Measurements from ENCODE around the gene RPS16. TPM values are rescaled to one million over a fixed set of nuclear protein-coding genes. Genes with fewer than 3 reads are reported as not detected.

RPS16 gene
- total and polyA plus RNA-seq, 9 of the 15 experiments (the other 6 are each of a cell fraction or from before 2014, with no cell fraction given), result 82.6 to 3,671 (median 2,204) TPM

- TF ChIP-seq CSDE1 (IDR thresholded peaks at IDR 0.05) (no peak), ATF6 (CRISPR knock-in tag; IDR thresholded peaks at IDR 0.05) (0 out of 2 replicates have a peak, but pooled peaks have one; percentile 62), ZNF644 (tag; IDR thresholded peaks at IDR 0.05; ENCODE audit: low read depth) (no peak), ZNF134 (CRISPR knock-in tag; conservative IDR thresholded peaks at IDR 0.05) (no peak), TARDBP (IDR thresholded peaks at IDR 0.05) (no peak), RNF2 (IDR thresholded peaks at IDR 0.05) (no peak), NEUROD1 (IDR thresholded peaks at IDR 0.05; ENCODE audit: borderline replicate concordance, low read depth, low read length, partially characterized antibody) (no peak), THAP12 (CRISPR knock-in tag; IDR thresholded peaks at IDR 0.05) (no peak), BCOR (IDR thresholded peaks at IDR 0.05) (no peak), CGGBP1 (CRISPR knock-in tag; IDR thresholded peaks at IDR 0.05) (no peak), CREM (IDR thresholded peaks at IDR 0.05; ENCODE audit: low read depth) (no peak), TAF15 (IDR thresholded peaks at IDR 0.05; ENCODE audit: low read depth, low read length) (no peak), SREBF2 (CRISPR knock-in tag; IDR thresholded peaks at IDR 0.05) (no peak), ZNF766 (CRISPR knock-in tag; conservative IDR thresholded peaks at IDR 0.05) (no peak), NR2C1 (IDR thresholded peaks at IDR 0.05) (no peak), NR2C1 (tag; IDR thresholded peaks at IDR 0.05) (no peak)
- TF ChIP-seq, protein P1, sequence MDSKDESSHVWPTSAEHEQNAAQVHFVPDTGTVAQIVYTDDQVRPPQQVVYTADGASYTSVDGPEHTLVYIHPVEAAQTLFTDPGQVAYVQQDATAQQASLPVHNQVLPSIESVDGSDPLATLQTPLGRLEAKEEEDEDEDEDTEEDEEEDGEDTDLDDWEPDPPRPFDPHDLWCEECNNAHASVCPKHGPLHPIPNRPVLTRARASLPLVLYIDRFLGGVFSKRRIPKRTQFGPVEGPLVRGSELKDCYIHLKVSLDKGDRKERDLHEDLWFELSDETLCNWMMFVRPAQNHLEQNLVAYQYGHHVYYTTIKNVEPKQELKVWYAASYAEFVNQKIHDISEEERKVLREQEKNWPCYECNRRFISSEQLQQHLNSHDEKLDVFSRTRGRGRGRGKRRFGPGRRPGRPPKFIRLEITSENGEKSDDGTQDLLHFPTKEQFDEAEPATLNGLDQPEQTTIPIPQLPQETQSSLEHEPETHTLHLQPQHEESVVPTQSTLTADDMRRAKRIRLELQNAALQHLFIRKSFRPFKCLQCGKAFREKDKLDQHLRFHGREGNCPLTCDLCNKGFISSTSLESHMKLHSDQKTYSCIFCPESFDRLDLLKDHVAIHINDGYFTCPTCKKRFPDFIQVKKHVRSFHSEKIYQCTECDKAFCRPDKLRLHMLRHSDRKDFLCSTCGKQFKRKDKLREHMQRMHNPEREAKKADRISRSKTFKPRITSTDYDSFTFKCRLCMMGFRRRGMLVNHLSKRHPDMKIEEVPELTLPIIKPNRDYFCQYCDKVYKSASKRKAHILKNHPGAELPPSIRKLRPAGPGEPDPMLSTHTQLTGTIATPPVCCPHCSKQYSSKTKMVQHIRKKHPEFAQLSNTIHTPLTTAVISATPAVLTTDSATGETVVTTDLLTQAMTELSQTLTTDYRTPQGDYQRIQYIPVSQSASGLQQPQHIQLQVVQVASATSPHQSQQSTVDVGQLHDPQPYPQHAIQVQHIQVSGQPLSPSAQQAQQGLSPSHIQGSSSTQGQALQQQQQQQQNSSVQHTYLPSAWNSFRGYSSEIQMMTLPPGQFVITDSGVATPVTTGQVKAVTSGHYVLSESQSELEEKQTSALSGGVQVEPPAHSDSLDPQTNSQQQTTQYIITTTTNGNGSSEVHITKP (IDR thresholded peaks at IDR 0.05; ENCODE audit: partially characterized antibody), result no peak
- TF ChIP-seq, protein P2, sequence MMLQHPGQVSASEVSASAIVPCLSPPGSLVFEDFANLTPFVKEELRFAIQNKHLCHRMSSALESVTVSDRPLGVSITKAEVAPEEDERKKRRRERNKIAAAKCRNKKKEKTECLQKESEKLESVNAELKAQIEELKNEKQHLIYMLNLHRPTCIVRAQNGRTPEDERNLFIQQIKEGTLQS (IDR thresholded peaks at IDR 0.05), result 0 out of 2 replicates have a peak, but pooled peaks have one; percentile 15
- TF ChIP-seq, protein P2 (CRISPR knock-in tag; conservative IDR thresholded peaks at IDR 0.05), result no peak
Observed at GRCh38 chr19:39398297-39398864, 37.4 kb downstream of the RPS16 start (continued).

Data from K562 (cell line).